ENCODE measurements around the gene STK31. TPM values are rescaled to one million over a fixed set of nuclear protein-coding genes. Genes with fewer than 3 reads are reported as not detected.

The STK31 gene
- total and polyA plus RNA-seq, 2 donors (not counting 1 experiment from before 2014, with no cell fraction given), result 0.13 to 1.8 TPM

GRCh38 chr7:23742051-23742450 lies 32.0 kb downstream of the STK31 start:
- Histone ChIP-seq H4K20me1 (ENCODE audit: control insufficient read depth, insufficient read depth, low read length, poor library complexity, severe bottlenecking) (no peaks in the 10 kb centered on the region), H3K4me1 (ENCODE audit: control insufficient read depth in 2 of 2, insufficient read depth in 2 of 2, low read length in 2 of 2) (no peaks in the 10 kb centered on the region), H3K27me3 (replicated peaks in 1 of 4; ENCODE audit: control extremely low read depth in 1 of 4, control insufficient read depth in 3 of 4, insufficient read depth in 4 of 4, low read length in 3 of 4) (peaks cover 0 to 4% (median 0%) of the 10 kb centered on the region in 4 experiments), H3K36me3 (replicated peaks in 1 of 2; ENCODE audit: control extremely low read depth in 1 of 2, control insufficient read depth in 1 of 2, extremely low read depth in 1 of 2, insufficient read depth in 2 of 2, low read length in 1 of 2) (no peaks in the 10 kb centered on the region), H3K4me2 (replicated peaks; ENCODE audit: low read depth, low read length, poor library complexity, severe bottlenecking) (no peak overlapping the region), H3K9ac (ENCODE audit: low read length) (no peak overlapping the region), H3K9me3 (ENCODE audit: control extremely low read depth in 1 of 3, control insufficient read depth in 2 of 3, insufficient read depth in 1 of 3, low read length in 2 of 3) (peaks cover 2 to 37% (median 23%) of the 10 kb centered on the region in 3 donors), H3K27ac (ENCODE audit: low read length in 2 of 2) (no peak overlapping the region), H3K79me2 (ENCODE audit: control insufficient read depth, insufficient read depth, low read length) (no peaks in the 10 kb centered on the region), H2AFZ (ENCODE audit: insufficient read depth, low read depth, low read length, poor library complexity, severe bottlenecking) (no peak overlapping the region), H3K4me3 (ENCODE audit: control extremely low read depth in 1 of 5, extremely low read depth in 1 of 5, insufficient read depth in 1 of 5, low read depth in 2 of 5, low read length in 4 of 5) (no peak overlapping the region)
- Mint-ChIP-seq H3K4me3 (no peak overlapping the region), H3K27ac (no peak overlapping the region), H3K4me1 (no peaks in the 10 kb centered on the region), H3K9me3 (ENCODE audit: insufficient read depth) (peaks cover 16% of the 10 kb centered on the region), H3K27me3 (no peaks in the 10 kb centered on the region)
- POLR2A ChIA-PET, result no interaction called here
- intact Hi-C loops (cut with micrococcal nuclease), result no loop called here
- DNase-seq, result no peak
- CTCF ChIA-PET, result no interaction called here
- TF ChIP-seq CTCF (IDR thresholded peaks at IDR 0.05), result no peak
- TF ChIP-seq EZH2 (IDR thresholded peaks at IDR 0.05; ENCODE audit: borderline replicate concordance, insufficient read depth, low read depth, low read length, poor library complexity, severe bottlenecking), result no peak
- no peak for ATAC-seq (ENCODE audit: low read depth)

GRCh38 chr7:23743226-23743625 lies 33.2 kb downstream of the STK31 start:
- H3K27me3 Mint-ChIP-seq, result no peaks in the 10 kb centered on the region
- Histone ChIP-seq H3K4me1 (ENCODE audit: control insufficient read depth in 2 of 2, insufficient read depth in 2 of 2, low read length in 2 of 2) (no peaks in the 10 kb centered on the region), H2AFZ (ENCODE audit: insufficient read depth, low read depth, low read length, poor library complexity, severe bottlenecking) (no peak overlapping the region), H3K9me3 (ENCODE audit: control extremely low read depth in 1 of 3, control insufficient read depth in 2 of 3, insufficient read depth in 1 of 3, low read length in 2 of 3) (peaks cover 2 to 37% (median 23%) of the 10 kb centered on the region in 3 donors), H3K27me3 (replicated peaks in 1 of 4; ENCODE audit: control extremely low read depth in 1 of 4, control insufficient read depth in 3 of 4, insufficient read depth in 4 of 4, low read length in 3 of 4) (peaks cover 0 to 4% (median 0%) of the 10 kb centered on the region in 4 experiments), H3K4me3 (ENCODE audit: control extremely low read depth in 1 of 5, extremely low read depth in 1 of 5, insufficient read depth in 1 of 5, low read depth in 2 of 5, low read length in 4 of 5) (no peak overlapping the region), H3K27ac (ENCODE audit: low read length in 2 of 2) (no peak overlapping the region), H3K9ac (ENCODE audit: low read length) (no peak overlapping the region), H3K36me3 (replicated peaks in 1 of 2; ENCODE audit: control extremely low read depth in 1 of 2, control insufficient read depth in 1 of 2, extremely low read depth in 1 of 2, insufficient read depth in 2 of 2, low read length in 1 of 2) (no peaks in the 10 kb centered on the region), H3K4me2 (replicated peaks; ENCODE audit: low read depth, low read length, poor library complexity, severe bottlenecking) (no peak overlapping the region), H3K79me2 (ENCODE audit: control insufficient read depth, insufficient read depth, low read length) (no peaks in the 10 kb centered on the region), H4K20me1 (ENCODE audit: control insufficient read depth, insufficient read depth, low read length, poor library complexity, severe bottlenecking) (no peaks in the 10 kb centered on the region)
- H3K4me3 Mint-ChIP-seq, result no peak overlapping the region
- DNase-seq, result no peak
- no peak overlapping the region for H3K27ac Mint-ChIP-seq
- no CpG with 5 or more reads among the region's 4 CpGs for WGBS (ENCODE audit: insufficient coverage)
- no peak for ATAC-seq (ENCODE audit: low read depth)
- TF ChIP-seq CTCF (IDR thresholded peaks at IDR 0.05) (no peak), EZH2 (IDR thresholded peaks at IDR 0.05; ENCODE audit: borderline replicate concordance, insufficient read depth, low read depth, low read length, poor library complexity, severe bottlenecking) (no peak)
- H3K9me3 Mint-ChIP-seq (ENCODE audit: insufficient read depth), result peaks cover 16% of the 10 kb centered on the region
- intact Hi-C loops (cut with micrococcal nuclease), result no loop called here
- ChIA-PET CTCF (interaction anchor here (1.8 kb wide), 1 partner anchor 47 kb away, joined by 4 read pairs; no protein-coding TSS in a partner anchor), POLR2A (no interaction called here)
- no peaks in the 10 kb centered on the region for H3K4me1 Mint-ChIP-seq
